ENCODE results near the gene SLIT1.

Gene SLIT1

DNA sequence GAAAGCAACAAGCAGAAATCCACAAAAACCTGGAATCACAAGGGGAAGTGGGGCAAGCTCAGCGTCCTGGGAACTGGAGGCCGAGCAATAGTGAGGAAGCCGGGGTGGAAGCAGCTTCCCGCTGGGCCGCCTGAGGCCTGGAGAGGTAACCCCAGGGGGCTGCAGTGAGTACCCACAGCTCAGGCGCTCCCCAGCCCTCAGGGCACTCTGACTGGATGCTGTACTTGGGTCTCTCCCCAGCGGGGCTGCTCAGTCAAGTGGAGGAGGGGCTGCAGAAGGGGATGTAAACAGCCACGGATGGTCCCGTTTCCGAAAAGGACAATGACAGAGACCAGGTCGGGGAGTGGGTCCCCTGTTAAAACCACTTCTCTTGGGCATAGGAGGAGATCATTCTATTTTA lies 50.3 kb downstream of the SLIT1 start:
- DNase-seq, result no peak

GRCh38 chr10:97134983-97135382 lies 50.8 kb downstream of the SLIT1 start:
- no peak for DNase-seq

GRCh38 chr10:97134110-97134509 lies 51.6 kb downstream of the SLIT1 start:
- no peak for DNase-seq

DNA sequence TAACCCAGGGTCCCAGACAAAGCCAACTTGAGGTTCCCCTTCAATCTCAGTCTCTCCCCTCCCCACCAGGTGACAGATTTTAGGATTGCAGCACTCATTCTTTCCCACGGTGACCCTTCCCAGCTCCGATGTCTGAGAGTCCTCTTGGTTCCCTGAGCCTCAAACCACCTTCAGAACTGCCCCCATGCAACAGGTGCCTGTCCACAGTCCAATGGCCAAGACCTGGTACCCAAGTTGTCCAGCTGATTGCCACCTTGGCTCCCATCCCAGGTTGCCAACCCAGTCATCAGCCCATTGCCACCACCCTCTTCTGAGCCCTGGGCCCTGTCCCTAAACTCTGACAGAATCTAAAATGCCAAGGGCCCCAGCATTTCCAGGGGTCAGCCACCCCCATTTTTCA lies 53.5 kb downstream of the SLIT1 start:
- DNase-seq, result no peak

DNA sequence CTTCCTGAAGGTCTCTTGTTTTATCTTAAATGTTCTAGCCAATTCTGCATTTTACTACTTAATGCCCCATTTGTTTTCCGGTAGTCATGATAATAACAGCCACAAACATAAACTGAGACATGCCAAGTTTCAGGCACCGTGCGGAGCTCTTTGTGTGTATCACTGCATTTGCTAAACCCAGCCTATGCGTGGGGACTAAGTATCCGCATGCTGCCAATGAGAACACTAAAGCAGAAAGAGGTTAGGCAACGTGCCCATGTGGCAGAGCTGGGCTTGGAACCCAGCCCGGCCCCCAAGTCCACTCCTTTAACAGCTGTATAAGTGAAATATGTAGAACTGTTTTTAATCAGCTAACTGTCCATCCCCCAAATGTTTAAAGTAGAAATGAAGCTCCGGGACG lies 54.1 kb downstream of the SLIT1 start:
- no peak for DNase-seq

- no peak for DNase-seq
Measured at GRCh38 chr10:97131181-97131628, 54.6 kb downstream of the SLIT1 start.

- DNase-seq, result no peak
Measured at GRCh38 chr10:97129666-97130065, 56.1 kb downstream of the SLIT1 start.

DNA sequence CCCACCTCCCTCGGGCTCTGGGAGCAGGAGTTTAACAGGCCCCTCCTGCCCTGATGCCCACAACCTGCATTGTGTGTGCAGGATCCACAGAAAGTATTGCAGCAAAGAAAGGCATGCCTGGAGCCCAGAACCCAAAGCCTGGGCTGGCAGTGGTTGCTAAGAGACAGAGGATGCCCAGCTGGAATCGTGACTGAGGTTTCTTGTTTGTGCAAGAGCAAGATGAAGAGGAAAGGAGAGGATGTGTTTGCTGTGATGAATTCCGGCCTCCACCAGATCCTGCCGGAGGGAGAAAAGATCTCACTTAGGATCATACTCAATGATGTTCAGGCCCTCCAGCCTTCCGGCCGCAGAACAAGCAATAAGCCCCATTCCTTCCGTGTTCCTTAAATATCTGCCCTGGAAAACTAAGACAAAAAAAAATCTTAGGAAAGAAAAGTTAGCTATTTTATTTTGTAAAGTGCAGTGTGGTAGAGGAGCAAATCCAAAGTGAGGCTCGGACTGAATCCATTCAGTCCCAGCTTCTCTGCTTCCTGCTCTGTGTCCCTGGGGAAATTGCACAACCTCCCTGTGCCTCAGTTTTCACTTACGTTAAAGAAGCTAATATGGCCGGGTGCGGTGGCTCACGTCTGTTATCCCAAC lies 57.1 kb downstream of the SLIT1 start:
- DNase-seq, result no peak

DNA sequence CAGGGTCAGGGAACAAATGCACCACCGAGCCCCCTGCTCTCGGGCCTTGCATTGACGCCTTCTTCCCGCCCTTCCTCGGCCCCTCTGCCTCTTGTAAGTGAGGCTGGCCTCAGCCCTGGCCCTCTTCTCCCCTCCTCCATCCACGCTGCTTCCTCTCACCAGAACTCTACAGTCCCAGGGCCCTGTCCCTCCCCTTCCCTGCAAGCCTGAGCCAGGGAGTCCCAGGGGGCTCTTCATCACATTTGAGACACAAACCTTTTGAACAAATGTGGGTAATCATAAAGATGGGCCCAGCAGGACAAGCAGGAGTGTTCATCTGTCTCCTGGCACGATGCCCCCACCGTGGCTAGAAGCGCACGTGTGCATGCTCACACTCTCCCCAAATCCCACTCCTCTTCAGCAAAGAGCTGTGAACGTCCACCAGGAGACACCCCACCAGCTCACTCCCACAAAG lies 57.7 kb downstream of the SLIT1 start:
- DNase-seq, result no peak

- DNase-seq, result no peak
Measured at GRCh38 chr10:97127509-97127908, 58.2 kb downstream of the SLIT1 start.

- no peak for DNase-seq
Measured at GRCh38 chr10:97124211-97124610, 61.5 kb downstream of the SLIT1 start.

- DNase-seq, result no peak
Measured at GRCh38 chr10:97123765-97124164, 62.0 kb downstream of the SLIT1 start.

GRCh38 chr10:97121041-97121440 lies 64.7 kb downstream of the SLIT1 start:
- DNase-seq, result no peak

- DNase-seq, result no peak
Measured at GRCh38 chr10:97120370-97120769, 65.4 kb downstream of the SLIT1 start.

- no peak for DNase-seq
Measured at GRCh38 chr10:97119058-97119745, 66.6 kb downstream of the SLIT1 start.

DNA sequence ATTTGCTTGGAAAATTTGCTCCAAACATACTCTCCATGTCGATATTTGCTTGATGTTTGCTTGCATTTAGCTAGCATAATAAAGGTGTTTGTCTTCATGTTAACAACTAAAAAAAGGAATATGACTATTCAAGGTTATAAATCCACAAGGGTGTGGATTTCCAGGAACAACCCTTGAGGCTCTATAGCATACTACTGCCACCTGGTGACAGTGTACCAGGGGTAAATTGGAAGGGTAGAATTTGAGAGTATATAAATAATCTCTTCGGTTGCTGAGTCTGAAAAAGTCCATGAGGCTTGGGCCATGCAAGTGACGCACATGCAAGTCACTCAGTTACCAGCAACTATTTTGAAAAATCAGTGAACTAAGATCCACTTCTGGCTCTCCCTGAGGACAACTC lies 68.4 kb downstream of the SLIT1 start:
- DNase-seq, result no peak

DNA sequence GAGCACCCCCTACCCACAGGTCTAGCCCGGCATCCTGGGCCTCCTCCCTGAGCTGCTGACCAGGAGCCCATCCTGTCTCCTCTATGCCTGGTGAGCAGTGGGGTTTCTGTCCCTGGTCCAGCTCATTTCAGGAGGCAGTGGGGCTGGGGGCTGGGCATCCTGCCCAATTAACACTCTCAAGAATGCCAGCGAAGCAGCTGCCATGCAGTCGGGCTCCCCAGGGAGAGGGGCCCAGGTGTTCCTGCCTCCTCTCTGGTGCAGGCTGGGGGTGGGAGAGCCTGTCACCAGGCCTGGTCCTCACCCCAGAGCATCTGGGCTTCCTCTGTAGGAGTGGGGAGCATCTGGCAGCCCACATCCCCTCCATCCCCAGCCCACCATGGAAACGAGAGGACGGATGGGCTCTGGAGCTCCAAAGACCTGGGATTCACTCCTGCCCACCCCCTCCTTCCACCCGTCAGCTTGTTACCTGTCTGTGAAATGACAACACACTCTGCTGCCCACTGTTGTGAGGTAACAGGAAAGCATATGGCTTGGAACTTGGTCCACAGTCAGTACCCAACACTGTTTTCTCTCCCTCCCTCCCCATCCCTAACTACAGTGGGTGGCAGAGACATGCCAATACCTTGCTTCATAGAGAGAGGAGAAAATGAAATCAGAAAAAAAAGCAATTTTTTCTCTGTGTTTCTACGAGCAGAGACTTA lies 69.1 kb downstream of the SLIT1 start:
- no peak for DNase-seq

DNA sequence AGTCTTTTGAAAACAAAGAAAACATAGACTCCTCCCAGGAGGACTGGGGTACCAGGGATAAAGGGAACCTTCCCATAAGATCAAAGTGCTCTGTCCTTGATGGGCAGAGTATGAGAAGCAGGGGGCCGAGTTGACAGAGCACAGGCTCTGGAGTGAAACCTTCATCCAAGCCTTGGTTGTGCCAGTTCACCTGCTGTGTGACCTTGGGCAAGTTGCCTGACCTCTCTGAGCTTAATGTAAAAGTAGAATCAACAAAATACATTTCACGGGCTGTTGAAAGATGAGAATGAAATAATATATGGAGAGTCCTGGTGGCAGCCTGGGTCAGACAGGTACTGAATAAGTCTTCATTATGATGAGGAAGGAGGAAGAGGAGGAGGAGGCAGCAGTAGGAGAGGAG lies 69.9 kb downstream of the SLIT1 start:
- DNase-seq, result no peak

GRCh38 chr10:97111615-97112014 lies 74.1 kb downstream of the SLIT1 start:
- DNase-seq, result no peak

DNA sequence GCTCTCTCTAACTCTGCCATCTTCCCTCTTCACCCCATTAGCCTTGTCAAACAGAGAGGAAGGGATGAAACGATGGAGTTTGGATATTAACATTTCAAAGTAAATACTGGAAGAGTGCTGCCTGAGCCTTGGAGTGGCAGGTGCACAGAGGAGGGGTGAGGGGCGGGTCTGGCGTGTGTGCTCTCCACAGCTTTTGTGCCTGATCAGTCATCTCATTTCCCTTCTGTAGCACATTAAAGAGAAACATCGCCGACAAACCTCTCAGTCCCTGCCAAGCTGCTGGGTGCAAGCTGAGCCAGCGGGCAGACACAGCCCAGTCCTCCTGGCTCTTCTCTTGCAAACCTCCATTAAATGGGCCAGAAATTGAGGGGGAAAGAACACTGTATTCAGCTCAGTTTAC lies 76.2 kb downstream of the SLIT1 start:
- DNase-seq, result no peak

DNA sequence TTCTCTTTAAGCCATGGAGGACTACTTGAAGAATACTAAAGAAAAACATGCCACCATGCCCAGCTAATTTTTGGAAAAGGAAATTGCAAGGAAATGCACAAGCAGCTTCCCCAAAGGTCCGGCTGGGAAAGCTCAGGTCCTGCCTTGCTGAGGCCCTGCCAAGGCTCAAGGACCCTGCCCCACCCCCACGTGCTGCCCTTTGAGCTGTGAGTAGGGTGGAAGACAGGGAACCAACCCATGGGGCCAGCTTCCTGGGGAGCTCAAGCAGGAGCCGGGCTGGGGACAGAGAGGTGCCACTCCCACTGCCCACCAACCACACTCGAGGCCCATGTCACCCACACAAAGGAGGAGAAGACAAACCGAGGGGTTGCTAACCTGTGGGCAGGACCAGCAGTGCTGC lies 78.2 kb downstream of the SLIT1 start:
- DNase-seq, result no peak

GRCh38 chr10:97106207-97106606 lies 79.6 kb downstream of the SLIT1 start:
- no peak for DNase-seq

GRCh38 chr10:97105303-97105702 lies 80.5 kb downstream of the SLIT1 start:
- DNase-seq, result no peak
